BJ (cell line): Measurements from ENCODE around the gene CIITA. TPM values are rescaled to one million over a fixed set of nuclear protein-coding genes. Genes with fewer than 3 reads are reported as not detected.

ENCODE experiments used
- CTCF ChIA-PET: fragments of 350-600 bp; formaldehyde crosslinking; extraction: SDS; loops from one replicate; lab custom pipeline; 2021; ENCODE audit warnings: antibody characterized with exemption, inconsistent platforms; lab: Yijun Ruan, JAX
- POLR2A ChIA-PET: fragments of 300-600 bp; sonication (Branson Sonifier 250); formaldehyde crosslinking; extraction: SDS; loops from one replicate; lab custom pipeline; 2021; ENCODE audit warnings: antibody characterized with exemption; lab: Charles Lee
- DNase-seq: peaks from one replicate; pipeline ENCODE4 v3.0.0-alpha.2; 2011; ENCODE audit warnings: low read depth
- H3K27me3 ChIP-seq: 2 replicates; pipeline ENCODE4 v1.6.0; 2011; ENCODE audit warnings: low read length; ENCODE audit not compliant: control insufficient read depth, insufficient read depth
- H3K36me3 ChIP-seq: 2 replicates; pipeline ENCODE4 v1.5.1; 2011; ENCODE audit warnings: low read length; ENCODE audit not compliant: control insufficient read depth, insufficient read depth
- H3K4me3 ChIP-seq: 2 replicates; pipeline ENCODE4 v1.5.1; 2011; ENCODE audit warnings: low read depth, mild to moderate bottlenecking, control low read depth, low read length
- polyA plus RNA-seq: library from polyadenylated mRNA; depleted of rRNA; stranded (reverse); fragments of >200 nt; gene quantifications from 2 replicates; pipeline ENCODE4 v1.2.3, GENCODE V29; 2011
- TF ChIP-seq, protein P1 (sequence below): IDR thresholded peaks from 2 replicates; pipeline ENCODE4 v1.5.1; 2011; ENCODE audit warnings: low read depth, mild to moderate bottlenecking, control low read depth, inconsistent platforms, low read length, moderate library complexity; ENCODE audit not compliant: insufficient read depth

The CIITA gene
- polyA plus RNA-seq, 1 experiment, result not detected

DNA sequence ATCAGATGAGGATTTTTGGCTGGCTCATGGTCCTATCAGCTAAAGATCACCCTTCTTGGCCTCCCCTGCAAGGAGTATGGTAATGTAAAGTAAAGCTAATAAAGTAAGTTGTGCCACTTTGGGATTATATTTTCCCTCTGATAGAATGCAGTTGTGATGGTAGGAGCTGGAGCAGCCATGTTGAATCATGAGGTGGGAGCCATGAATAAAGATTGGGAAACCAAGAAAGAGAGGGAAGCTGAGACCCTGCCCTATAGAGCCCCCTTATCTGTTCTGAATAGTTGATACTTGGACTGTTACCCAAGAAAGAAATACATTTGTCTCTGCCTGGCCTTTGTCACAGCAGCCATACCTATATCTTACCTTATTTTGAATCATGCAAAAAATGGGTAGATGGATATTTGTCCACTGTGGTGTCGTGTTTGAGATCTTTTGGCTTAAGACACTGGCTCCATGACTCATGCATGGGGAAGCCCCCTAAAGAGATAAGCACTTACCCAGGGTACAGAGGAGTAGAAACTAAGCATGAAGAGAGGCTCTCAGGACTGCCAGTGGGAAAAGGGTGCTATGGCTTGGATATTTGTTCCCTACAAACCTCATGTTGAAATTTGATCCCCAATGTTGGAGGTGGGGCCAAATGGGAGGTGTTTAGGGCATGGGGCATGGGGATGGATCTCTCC is 40.7 kb upstream of the CIITA start:
- Histone ChIP-seq H3K36me3 (no peaks in the 10 kb centered on the region), H3K27me3 (peaks cover 11% of the 10 kb centered on the region), H3K4me3 (no peak overlapping the region)
- ChIA-PET CTCF (interaction anchor here (0.7 kb wide), 1 partner anchor 21 kb away, joined by 3 read pairs; no protein-coding TSS in a partner anchor), POLR2A (no interaction called here)
- DNase-seq, result no peak
- TF ChIP-seq, protein P1, sequence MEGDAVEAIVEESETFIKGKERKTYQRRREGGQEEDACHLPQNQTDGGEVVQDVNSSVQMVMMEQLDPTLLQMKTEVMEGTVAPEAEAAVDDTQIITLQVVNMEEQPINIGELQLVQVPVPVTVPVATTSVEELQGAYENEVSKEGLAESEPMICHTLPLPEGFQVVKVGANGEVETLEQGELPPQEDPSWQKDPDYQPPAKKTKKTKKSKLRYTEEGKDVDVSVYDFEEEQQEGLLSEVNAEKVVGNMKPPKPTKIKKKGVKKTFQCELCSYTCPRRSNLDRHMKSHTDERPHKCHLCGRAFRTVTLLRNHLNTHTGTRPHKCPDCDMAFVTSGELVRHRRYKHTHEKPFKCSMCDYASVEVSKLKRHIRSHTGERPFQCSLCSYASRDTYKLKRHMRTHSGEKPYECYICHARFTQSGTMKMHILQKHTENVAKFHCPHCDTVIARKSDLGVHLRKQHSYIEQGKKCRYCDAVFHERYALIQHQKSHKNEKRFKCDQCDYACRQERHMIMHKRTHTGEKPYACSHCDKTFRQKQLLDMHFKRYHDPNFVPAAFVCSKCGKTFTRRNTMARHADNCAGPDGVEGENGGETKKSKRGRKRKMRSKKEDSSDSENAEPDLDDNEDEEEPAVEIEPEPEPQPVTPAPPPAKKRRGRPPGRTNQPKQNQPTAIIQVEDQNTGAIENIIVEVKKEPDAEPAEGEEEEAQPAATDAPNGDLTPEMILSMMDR, result no peak

DNA sequence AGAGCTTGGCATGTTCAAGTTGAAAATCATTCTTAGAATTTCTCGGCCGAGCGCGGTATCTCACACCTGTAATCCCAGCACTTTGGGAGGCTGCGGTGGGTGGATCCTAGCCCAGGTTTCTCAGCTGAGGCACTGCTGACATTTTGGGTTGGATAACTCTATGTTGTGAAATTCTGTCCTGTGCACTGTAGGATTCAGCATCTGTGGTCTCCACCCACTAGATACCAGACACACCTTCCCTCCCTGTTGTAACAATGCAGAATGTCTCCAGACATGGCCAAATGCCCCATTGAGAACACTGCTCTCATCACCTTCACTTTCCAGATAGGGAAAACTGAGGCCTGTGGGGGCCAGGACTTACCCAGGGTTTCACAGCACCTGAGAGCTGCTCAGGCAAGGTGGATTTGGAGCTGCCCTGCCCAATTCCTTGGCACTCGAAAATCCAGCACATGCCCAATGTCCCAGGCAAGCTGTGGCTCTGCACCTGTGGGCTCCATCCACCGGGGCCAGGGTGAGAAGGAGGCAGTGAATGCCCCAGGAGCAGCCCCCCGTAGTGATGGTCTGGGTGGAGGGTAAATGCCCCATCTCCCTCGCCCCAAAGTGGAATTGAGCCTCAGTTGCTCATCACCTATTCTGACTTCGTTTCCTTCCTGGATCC is 38.3 kb upstream of the CIITA start:
- CTCF ChIA-PET, result no interaction called here
- no peak overlapping the region for H3K4me3 ChIP-seq
- H3K36me3 ChIP-seq, result no peaks in the 10 kb centered on the region
- no peak for DNase-seq
- TF ChIP-seq, protein P1, result no peak
- H3K27me3 ChIP-seq, result peaks cover 9% of the 10 kb centered on the region
- POLR2A ChIA-PET, result no interaction called here

DNA sequence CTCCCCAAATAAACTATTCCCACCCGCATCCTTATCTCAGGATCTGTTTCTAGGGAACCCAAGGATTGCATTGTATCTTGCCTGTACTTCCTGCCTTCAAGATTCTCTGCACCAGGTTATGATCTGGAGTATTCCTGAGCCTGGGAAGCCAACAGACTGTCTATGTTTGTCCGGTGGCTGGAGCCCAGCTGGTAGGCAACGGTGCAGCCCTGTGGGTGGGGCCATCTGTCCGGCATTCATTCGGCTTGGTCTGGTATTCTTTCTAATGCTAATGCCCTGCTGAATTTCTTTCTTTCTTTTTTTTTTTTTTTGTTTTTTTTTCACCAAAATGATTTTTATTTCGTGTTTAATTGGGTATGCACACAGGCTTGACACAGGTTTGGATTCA is 37.7 kb upstream of the CIITA start:
- peaks cover 9% of the 10 kb centered on the region for H3K27me3 ChIP-seq
- TF ChIP-seq, protein P1, result no peak
- CTCF ChIA-PET, result no interaction called here

DNA sequence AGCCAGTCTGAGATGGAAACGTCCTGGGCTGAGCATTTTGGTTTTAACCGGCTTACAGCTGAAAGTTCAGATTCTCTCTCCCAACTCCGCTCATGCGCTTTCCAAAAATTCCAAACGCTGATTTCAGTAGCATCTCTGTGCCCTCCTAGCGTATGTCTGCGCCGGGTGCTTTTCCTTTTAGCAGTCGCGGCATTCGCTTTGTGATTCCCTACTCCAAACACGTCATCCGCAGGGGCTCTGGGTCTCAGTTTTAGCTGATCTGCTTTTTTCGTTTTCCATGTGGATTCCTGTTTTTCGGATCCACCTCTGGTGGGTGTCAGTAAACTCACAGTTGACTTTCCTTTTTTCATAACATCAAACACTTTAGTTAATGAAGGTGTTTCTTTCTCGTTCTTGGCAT is 36.3 kb upstream of the CIITA start:
- peaks cover 9% of the 10 kb centered on the region for H3K27me3 ChIP-seq
- CTCF ChIA-PET, result interaction anchor here (1.6 kb wide), 1 partner anchor 11 kb away, joined by 3 read pairs; no protein-coding TSS in a partner anchor

More for the DNA sequence above, 37.7 kb upstream of the CIITA start:
- Histone ChIP-seq H3K36me3 (no peaks in the 10 kb centered on the region), H3K4me3 (no peak overlapping the region)
- POLR2A ChIA-PET, result no interaction called here
- DNase-seq, result no peak

More for the DNA sequence above, 36.3 kb upstream of the CIITA start:
- H3K4me3 ChIP-seq, result no peak overlapping the region
- POLR2A ChIA-PET, result no interaction called here
- no peak for DNase-seq
- no peaks in the 10 kb centered on the region for H3K36me3 ChIP-seq
- TF ChIP-seq, protein P1, result no peak
